Adrenal gland (tissue), 5 donors: ENCODE data around the gene HJURP.

Experiments
- POLR2A ChIP-seq, 2 donors: fragments of 450-650 bp; IDR thresholded peaks; one replicate each; pipeline ENCODE4 v1.6.1; 2017; ENCODE audit warnings: antibody characterized with exemption in 2 of 2, mild to moderate bottlenecking in 2 of 2, moderate library complexity in 1 of 2
- TF ChIP-seq, protein P1 (sequence below), 6 experiments: fragments of 450-650 bp in 4 of 6; fragments of 200-600 bp in 2 of 6; sonication (generic) in 1 of 6; IDR thresholded peaks; 1 replicate in 5 of 6; 2 replicates in 1 of 6; pipeline versions ENCODE4 v1.5.1 to v1.8.0; 2016 to 2021; ENCODE audit warnings: antibody characterized with exemption in 6 of 6, mild to moderate bottlenecking in 2 of 6, moderate library complexity in 1 of 6
- donor health status: DM: no; HTN: no; CAD: no.

DNA sequence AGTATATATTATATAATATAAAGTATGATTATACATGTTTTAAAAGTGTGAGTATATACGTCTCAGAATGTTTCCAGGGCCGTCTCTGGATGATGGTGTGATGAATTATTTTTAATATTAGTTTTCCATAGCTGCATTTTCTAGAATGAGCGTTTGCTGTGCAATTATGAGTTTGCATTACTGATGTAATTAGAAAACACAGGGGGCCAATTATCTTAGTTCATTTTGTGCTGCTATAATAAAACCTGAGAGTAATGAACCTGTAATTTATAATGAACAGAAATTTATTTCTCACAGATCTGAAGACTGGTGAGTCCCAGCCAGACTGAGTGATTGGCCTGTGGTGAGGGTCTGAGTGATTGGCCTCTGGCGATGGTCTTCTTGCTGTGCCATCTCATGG, 4.0 kb upstream of the HJURP start:
- TF ChIP-seq, protein P1, sequence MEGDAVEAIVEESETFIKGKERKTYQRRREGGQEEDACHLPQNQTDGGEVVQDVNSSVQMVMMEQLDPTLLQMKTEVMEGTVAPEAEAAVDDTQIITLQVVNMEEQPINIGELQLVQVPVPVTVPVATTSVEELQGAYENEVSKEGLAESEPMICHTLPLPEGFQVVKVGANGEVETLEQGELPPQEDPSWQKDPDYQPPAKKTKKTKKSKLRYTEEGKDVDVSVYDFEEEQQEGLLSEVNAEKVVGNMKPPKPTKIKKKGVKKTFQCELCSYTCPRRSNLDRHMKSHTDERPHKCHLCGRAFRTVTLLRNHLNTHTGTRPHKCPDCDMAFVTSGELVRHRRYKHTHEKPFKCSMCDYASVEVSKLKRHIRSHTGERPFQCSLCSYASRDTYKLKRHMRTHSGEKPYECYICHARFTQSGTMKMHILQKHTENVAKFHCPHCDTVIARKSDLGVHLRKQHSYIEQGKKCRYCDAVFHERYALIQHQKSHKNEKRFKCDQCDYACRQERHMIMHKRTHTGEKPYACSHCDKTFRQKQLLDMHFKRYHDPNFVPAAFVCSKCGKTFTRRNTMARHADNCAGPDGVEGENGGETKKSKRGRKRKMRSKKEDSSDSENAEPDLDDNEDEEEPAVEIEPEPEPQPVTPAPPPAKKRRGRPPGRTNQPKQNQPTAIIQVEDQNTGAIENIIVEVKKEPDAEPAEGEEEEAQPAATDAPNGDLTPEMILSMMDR (IDR thresholded peaks at IDR 0.05) = no peak
- TF ChIP-seq POLR2A (IDR thresholded peaks at IDR 0.05) = no peak
